Measurements from ENCODE around the gene B3GNT8.
"Not testable (repeated sequence)": the region's sequence is repeated elsewhere in the genome, so short reads cannot be mapped to it uniquely, and the experiment has no call there.

Gene B3GNT8

GRCh38 chr19:41414461-41414860 is 12.7 kb downstream of the B3GNT8 start:
- no peak for DNase-seq (ENCODE audit: low spot score)

GRCh38 chr19:41413947-41414346 is 13.2 kb downstream of the B3GNT8 start:
- DNase-seq (ENCODE audit: low spot score), result no peak

- DNase-seq (ENCODE audit: low spot score), result no peak
Observed at GRCh38 chr19:41412953-41413352, 14.2 kb downstream of the B3GNT8 start.

- DNase-seq (ENCODE audit: low spot score), result no peak
Observed at GRCh38 chr19:41411968-41412265, 15.3 kb downstream of the B3GNT8 start.

- no peak for DNase-seq (ENCODE audit: low spot score)
Observed at GRCh38 chr19:41411100-41411967, 15.8 kb downstream of the B3GNT8 start.

- no peak for DNase-seq (ENCODE audit: low spot score)
Observed at GRCh38 chr19:41410336-41411054, 16.7 kb downstream of the B3GNT8 start.

- no peak for DNase-seq (ENCODE audit: low spot score)
Observed at GRCh38 chr19:41409288-41409687, 17.9 kb downstream of the B3GNT8 start.

- not testable (repeated sequence) for DNase-seq (ENCODE audit: low spot score)
Observed at GRCh38 chr19:41408846-41409245, 18.3 kb downstream of the B3GNT8 start.

- no peak for DNase-seq (ENCODE audit: low spot score)
Observed at GRCh38 chr19:41408256-41408655, 18.9 kb downstream of the B3GNT8 start.

- DNase-seq (ENCODE audit: low spot score), result no peak
Observed at GRCh38 chr19:41407271-41407670, 19.9 kb downstream of the B3GNT8 start.

- DNase-seq (ENCODE audit: low spot score), result no peak
Observed at GRCh38 chr19:41405776-41406175, 21.4 kb downstream of the B3GNT8 start.

- DNase-seq (ENCODE audit: low spot score), result no peak
Observed at GRCh38 chr19:41403181-41403970, 23.8 kb downstream of the B3GNT8 start.

GRCh38 chr19:41402010-41402409 is 25.2 kb downstream of the B3GNT8 start:
- no peak for DNase-seq (ENCODE audit: low spot score)

- no peak for DNase-seq (ENCODE audit: low spot score)
Observed at GRCh38 chr19:41401483-41401882, 25.7 kb downstream of the B3GNT8 start.

- DNase-seq (ENCODE audit: low spot score), result no peak
Observed at GRCh38 chr19:41399525-41399924, 27.6 kb downstream of the B3GNT8 start.

GRCh38 chr19:41399091-41399490 is 28.1 kb downstream of the B3GNT8 start:
- DNase-seq (ENCODE audit: low spot score), result no peak

- no peak for DNase-seq (ENCODE audit: low spot score)
Observed at GRCh38 chr19:41398598-41398997, 28.6 kb downstream of the B3GNT8 start.

GRCh38 chr19:41398050-41398418 is 29.1 kb downstream of the B3GNT8 start:
- no peak for DNase-seq (ENCODE audit: low spot score)

GRCh38 chr19:41397086-41398049 is 29.8 kb downstream of the B3GNT8 start, which contains the start of the genes BCKDHA and EXOSC5:
BCKDHA (plus strand) TSS chr19:41397818; CDS start chr19:41397828, 10 bp downstream.
EXOSC5 (minus strand) TSS chr19:41397359; CDS start chr19:41397328, 31 bp downstream.
- peak; percentile 100 for DNase-seq (ENCODE audit: low spot score)

- DNase-seq (ENCODE audit: low spot score), result no peak
Observed at GRCh38 chr19:41395355-41395754, 31.8 kb downstream of the B3GNT8 start.

- no peak for DNase-seq (ENCODE audit: low spot score)
Observed at GRCh38 chr19:41392775-41393174, 34.4 kb downstream of the B3GNT8 start.
